ENCODE data around the gene GDF10. TPM values are rescaled to one million over a fixed set of nuclear protein-coding genes. Genes with fewer than 3 reads are reported as not detected.

Gene GDF10
- total RNA-seq, 2 experiments from 2014 or later = 0.30 to 0.32 TPM

DNA sequence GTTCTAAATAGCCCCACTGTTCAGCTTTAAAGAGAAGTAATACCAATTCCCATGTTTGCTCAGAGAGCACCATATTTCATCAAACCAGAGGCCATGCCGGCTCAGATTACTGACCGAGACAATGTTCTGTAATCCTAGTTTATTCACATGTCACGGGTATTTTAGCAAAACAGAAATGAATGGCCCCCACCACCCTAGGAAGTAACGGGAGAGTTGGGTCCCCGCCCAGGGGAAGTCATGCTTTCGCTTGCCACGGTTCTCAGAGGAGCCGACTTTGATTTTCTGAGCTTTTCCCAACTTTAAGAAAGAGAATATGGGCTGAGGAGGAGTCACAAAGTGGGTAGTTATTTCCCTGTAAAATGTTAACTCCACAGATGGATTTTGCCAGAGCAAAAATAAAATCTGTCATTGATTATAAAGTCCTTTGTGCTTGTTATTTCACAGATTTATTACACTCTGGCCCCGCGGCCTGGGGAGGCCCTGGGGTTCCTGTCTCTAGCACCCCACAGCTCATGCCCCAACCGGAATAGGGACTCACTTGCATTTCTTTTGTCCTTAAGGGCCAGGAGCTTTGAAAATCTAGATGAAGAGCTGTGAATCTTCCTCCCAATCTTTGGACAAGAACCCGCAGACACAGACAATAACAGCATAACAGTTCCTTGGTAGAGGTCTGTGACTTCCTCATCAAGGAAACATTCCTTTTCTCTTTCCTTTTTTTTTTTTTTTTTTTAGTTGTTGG is 3.7 kb upstream of the GDF10 start:
- Mint-ChIP-seq H3K27ac (no peak overlapping the region), H3K36me3 (ENCODE audit: low read depth) (no peaks in the 10 kb centered on the region), H3K4me1 (peaks cover 10% of the 10 kb centered on the region), H3K27me3 (peaks cover 8% of the 10 kb centered on the region), H3K4me3 (no peak overlapping the region), H3K9me3 (ENCODE audit: low read depth) (no peaks in the 10 kb centered on the region)
- no peak for ATAC-seq
- DNase-seq = no peak
- CTCF ChIA-PET = interaction anchor here (1.5 to 3.6 kb wide), 2 partner anchors 16 to 249 kb away, joined by 6 to 11 read pairs; no protein-coding TSS in a partner anchor
- intact Hi-C loops (cut with DNase I, micrococcal nuclease) = no loop called here
- POLR2A ChIA-PET = no interaction called here

DNA sequence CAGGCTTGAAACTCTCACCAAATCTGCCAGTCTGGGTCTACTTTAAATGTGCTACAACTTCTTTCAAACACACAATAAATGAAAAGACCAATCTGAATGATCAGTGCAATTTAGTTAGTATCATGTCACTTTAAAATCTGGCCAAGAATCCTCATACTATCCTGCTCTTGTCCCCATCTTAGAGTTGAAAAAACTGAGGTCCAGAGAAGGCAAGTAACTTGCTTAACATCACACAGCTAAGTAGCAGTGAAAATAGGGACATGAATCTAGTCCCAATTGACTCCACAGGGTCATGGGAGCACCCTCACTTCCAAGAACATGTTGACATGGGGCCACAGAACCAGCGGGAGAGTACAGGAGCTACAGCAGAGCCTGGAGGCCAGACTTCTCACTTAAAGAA is 3.1 kb upstream of the GDF10 start:
- no peaks in the 10 kb centered on the region for H3K36me3 Mint-ChIP-seq (ENCODE audit: low read depth)
- H3K27ac Mint-ChIP-seq = no peak overlapping the region
- POLR2A ChIA-PET = no interaction called here
- peaks cover 8% of the 10 kb centered on the region for H3K27me3 Mint-ChIP-seq
- no peaks in the 10 kb centered on the region for H3K9me3 Mint-ChIP-seq (ENCODE audit: low read depth)
- intact Hi-C loops (cut with DNase I, micrococcal nuclease) = no loop called here
- no peak overlapping the region for H3K4me3 Mint-ChIP-seq
- no peak for ATAC-seq
- CTCF ChIA-PET = interaction anchor here (0.7 to 3.6 kb wide), 3 partner anchors 15 to 249 kb away, joined by 3 to 11 read pairs (median 6); no protein-coding TSS in a partner anchor
- peaks cover 10% of the 10 kb centered on the region for H3K4me1 Mint-ChIP-seq
- no peak for DNase-seq

DNA sequence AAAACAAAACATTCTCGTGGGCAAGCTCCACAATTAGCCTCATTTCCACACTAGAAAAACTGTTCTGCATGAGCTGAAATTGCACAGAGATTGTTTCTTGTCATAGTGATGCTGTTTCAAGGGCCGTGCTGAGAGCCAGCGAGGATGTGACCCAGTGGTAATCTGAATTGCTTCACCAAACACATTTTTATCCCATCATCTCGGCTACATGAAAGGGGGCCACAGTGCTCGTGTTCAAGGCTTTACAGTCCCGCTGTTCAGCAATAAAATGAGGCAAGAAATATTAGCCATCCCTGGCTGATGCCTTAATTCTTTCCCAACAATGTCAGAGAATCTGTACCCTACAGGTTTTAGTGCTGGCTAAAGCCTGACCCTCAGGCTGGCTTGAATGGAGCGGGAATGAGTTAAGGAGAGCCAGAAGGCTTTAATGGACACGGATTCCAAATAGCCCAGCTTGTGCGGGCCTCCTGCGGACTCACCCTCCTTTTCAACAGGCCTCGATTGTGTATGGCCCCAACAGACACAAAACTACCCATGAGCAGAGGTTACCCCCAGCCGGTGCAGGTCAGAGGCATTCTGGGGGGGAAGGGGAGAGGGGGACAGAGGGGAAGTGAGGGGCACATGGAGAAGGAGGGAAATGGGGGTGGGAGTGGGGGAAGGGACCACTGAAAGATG is 2.0 kb upstream of the GDF10 start:
- no peaks in the 10 kb centered on the region for H3K9me3 Mint-ChIP-seq (ENCODE audit: low read depth)
- H3K4me1 Mint-ChIP-seq = peaks cover 13% of the 10 kb centered on the region
- H3K27ac Mint-ChIP-seq = no peak overlapping the region
- intact Hi-C loops (cut with DNase I, micrococcal nuclease) = no loop called here
- CTCF ChIA-PET = interaction anchor here (0.8 to 3.6 kb wide), 6 partner anchors 11 to 273 kb away, joined by 3 to 11 read pairs (median 5); no protein-coding TSS in a partner anchor
- peaks cover 8% of the 10 kb centered on the region for H3K27me3 Mint-ChIP-seq
- DNase-seq = no peak
- ATAC-seq = no peak
- POLR2A ChIA-PET = interaction anchor here (0.7 kb wide), 1 partner anchor 12 kb away, joined by 3 read pairs; no protein-coding TSS in a partner anchor
- H3K36me3 Mint-ChIP-seq (ENCODE audit: low read depth) = no peaks in the 10 kb centered on the region
- H3K4me3 Mint-ChIP-seq = no peak overlapping the region

DNA sequence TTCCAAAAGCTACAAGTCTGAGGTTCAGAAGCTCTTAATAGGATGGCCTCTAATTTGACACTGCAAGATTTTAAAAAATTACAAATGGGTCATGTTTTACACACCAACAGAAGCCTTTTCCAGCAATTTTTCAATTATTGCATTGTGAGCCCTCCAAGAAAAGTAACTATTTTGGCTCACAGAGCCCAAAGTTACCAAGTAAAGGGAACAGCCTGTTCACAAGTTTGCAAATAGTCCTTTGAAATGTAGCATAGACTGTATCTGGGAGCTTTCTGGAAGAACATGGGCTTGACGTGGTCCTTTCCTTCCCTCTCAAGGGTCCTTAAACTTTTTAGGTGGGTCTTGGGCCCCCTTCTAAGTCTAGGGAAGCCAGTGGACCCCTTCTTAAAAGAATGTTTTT is 1.3 kb upstream of the GDF10 start:
- Mint-ChIP-seq H3K27ac (no peak overlapping the region), H3K27me3 (peaks cover 8% of the 10 kb centered on the region), H3K4me1 (peaks cover 13% of the 10 kb centered on the region), H3K9me3 (ENCODE audit: low read depth) (no peaks in the 10 kb centered on the region), H3K4me3 (no peak overlapping the region), H3K36me3 (ENCODE audit: low read depth) (no peaks in the 10 kb centered on the region)
- ChIA-PET POLR2A (interaction anchor here (0.7 kb wide), 1 partner anchor 13 kb away, joined by 3 read pairs; no protein-coding TSS in a partner anchor), CTCF (interaction anchor here (0.8 to 3.6 kb wide), 3 partner anchors 12 to 76 kb away, joined by 3 to 11 read pairs (median 4); no protein-coding TSS in a partner anchor)
- ATAC-seq (no peak), DNase-seq (no peak)
- intact Hi-C loops (cut with DNase I, micrococcal nuclease) = no loop called here

DNA sequence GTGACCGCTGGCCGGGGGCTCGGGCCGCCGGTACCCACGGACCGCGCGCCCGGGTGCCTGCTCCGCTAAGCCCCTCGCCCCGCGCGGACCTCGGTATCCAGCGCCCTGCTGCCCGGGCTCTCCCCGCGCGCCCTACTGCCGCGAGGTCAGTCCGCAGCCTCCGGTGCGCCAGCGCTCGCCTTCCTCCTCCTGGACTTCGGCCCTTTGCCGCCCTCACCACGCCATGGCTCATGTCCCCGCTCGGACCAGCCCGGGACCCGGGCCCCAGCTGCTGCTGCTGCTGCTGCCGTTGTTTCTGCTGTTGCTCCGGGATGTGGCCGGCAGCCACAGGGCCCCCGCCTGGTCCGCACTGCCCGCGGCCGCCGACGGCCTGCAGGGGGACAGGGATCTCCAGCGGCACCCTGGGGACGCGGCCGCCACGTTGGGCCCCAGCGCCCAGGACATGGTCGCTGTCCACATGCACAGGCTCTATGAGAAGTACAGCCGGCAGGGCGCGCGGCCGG is 483 bp downstream of the GDF10 start:
- intact Hi-C loops (cut with DNase I, micrococcal nuclease) = loop anchor here in 1 of 2 experiments (10.0 kb wide), 1 partner anchor 96 kb away; no protein-coding TSS in a partner anchor
- DNase-seq (no peak), ATAC-seq (peak; percentile 10)
- Mint-ChIP-seq H3K36me3 (ENCODE audit: low read depth) (no peaks in the 10 kb centered on the region), H3K4me3 (peak overlapping the region; percentile 60), H3K27me3 (peaks cover 8% of the 10 kb centered on the region), H3K27ac (no peak overlapping the region), H3K9me3 (ENCODE audit: low read depth) (no peaks in the 10 kb centered on the region), H3K4me1 (peaks cover 13% of the 10 kb centered on the region)
- POLR2A ChIA-PET = no interaction called here
- CTCF ChIA-PET = interaction anchor here (0.7 to 1.4 kb wide), 3 partner anchors 11 to 82 kb away, joined by 3 read pairs; no protein-coding TSS in a partner anchor

DNA sequence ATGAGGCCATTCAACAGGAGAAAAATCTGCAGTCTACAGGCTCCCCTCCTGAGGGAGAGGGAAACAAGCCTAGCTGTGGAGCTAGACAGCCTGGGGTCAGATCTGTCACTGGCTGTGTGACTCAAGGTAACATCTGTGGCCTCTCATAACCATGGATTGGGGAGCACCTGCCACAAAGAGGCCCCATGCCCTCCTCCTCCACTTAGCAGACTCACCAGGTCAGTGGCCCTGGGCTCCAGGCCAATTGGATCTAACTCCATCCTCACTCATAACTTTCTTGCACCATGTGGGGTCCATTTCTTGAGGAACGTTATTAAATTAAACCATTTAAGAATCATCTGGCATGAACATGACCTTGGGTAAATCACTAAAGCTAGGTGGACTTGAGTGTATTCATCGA is 1.8 kb downstream of the GDF10 start:
- no peak overlapping the region for H3K27ac Mint-ChIP-seq
- ATAC-seq = no peak
- intact Hi-C loops (cut with DNase I, micrococcal nuclease) = loop anchor here in 1 of 2 experiments (10.0 kb wide), 1 partner anchor 97 kb away; no protein-coding TSS in a partner anchor
- no peak for DNase-seq
- no peak overlapping the region for H3K4me3 Mint-ChIP-seq
- H3K36me3 Mint-ChIP-seq (ENCODE audit: low read depth) = no peaks in the 10 kb centered on the region
- POLR2A ChIA-PET = no interaction called here
- H3K4me1 Mint-ChIP-seq = peaks cover 19% of the 10 kb centered on the region
- H3K27me3 Mint-ChIP-seq = peaks cover 8% of the 10 kb centered on the region
- H3K9me3 Mint-ChIP-seq (ENCODE audit: low read depth) = no peaks in the 10 kb centered on the region
- CTCF ChIA-PET = interaction anchor here (0.8 to 1.4 kb wide), 2 partner anchors 10 to 277 kb away, joined by 3 read pairs; no protein-coding TSS in a partner anchor

DNA sequence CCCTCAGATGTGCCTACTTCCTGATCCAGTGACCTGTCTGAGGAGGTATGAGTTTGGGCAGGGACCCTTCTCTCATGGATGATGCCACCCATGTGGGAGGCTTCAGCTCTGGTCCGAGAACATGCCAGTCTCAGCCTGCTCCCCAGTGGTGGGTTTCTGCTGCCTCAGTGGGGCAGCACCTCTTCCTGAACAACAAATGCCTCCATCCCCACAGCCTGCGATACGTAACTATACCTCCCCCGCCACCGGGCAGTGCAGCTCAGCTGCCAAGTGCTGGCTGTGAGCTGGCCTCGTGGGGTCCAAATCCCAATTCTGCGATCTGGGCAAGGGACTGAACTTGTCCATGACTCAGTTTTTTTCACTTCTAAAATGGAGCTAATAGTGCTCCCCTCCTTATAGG is 3.1 kb downstream of the GDF10 start:
- no peak for DNase-seq
- intact Hi-C loops (cut with DNase I, micrococcal nuclease) = loop anchor here in 1 of 2 experiments (10.0 kb wide), 1 partner anchor 98 kb away; no protein-coding TSS in a partner anchor
- CTCF ChIA-PET = interaction anchor here (0.8 to 1.5 kb wide), 3 partner anchors 10 to 301 kb away, joined by 3 to 10 read pairs (median 4); no protein-coding TSS in a partner anchor
- Mint-ChIP-seq H3K9me3 (ENCODE audit: low read depth) (no peaks in the 10 kb centered on the region), H3K27me3 (peaks cover 8% of the 10 kb centered on the region), H3K36me3 (ENCODE audit: low read depth) (no peaks in the 10 kb centered on the region), H3K4me1 (peaks cover 24% of the 10 kb centered on the region), H3K4me3 (no peak overlapping the region), H3K27ac (no peak overlapping the region)
- POLR2A ChIA-PET = no interaction called here
- no peak for ATAC-seq

DNA sequence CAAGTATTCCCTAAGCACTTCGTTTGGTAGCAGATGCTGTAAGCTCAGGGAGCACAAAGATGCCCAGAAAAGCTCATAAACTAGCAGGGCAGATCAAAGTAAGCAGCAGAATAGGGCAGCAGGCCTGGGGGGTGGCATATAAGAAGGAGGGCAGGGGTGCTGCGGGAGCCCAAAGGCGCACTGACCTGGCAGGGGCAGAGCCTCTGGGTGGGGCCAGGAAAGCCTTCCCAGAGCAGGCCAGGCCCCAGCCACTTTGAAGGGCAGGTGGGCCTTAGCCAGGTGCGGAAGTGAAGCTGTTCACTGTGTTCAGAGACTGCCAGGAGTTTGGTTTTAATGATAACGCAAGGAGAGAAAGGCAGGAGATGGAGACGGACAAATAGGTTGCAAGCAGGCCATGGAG is 3.9 kb downstream of the GDF10 start:
- H3K4me1 Mint-ChIP-seq = peaks cover 24% of the 10 kb centered on the region
- peaks cover 8% of the 10 kb centered on the region for H3K27me3 Mint-ChIP-seq
- CTCF ChIA-PET = interaction anchor here (1.3 to 1.5 kb wide), 2 partner anchors 9 to 256 kb away, joined by 4 to 10 read pairs; no protein-coding TSS in a partner anchor
- H3K27ac Mint-ChIP-seq = no peak overlapping the region
- POLR2A ChIA-PET = no interaction called here
- intact Hi-C loops (cut with DNase I, micrococcal nuclease) = loop anchor here in 1 of 2 experiments (10.0 kb wide), 1 partner anchor 99 kb away; no protein-coding TSS in a partner anchor
- H3K36me3 Mint-ChIP-seq (ENCODE audit: low read depth) = no peaks in the 10 kb centered on the region
- ATAC-seq (no peak), DNase-seq (no peak)
- no peaks in the 10 kb centered on the region for H3K9me3 Mint-ChIP-seq (ENCODE audit: low read depth)
- no peak overlapping the region for H3K4me3 Mint-ChIP-seq

DNA sequence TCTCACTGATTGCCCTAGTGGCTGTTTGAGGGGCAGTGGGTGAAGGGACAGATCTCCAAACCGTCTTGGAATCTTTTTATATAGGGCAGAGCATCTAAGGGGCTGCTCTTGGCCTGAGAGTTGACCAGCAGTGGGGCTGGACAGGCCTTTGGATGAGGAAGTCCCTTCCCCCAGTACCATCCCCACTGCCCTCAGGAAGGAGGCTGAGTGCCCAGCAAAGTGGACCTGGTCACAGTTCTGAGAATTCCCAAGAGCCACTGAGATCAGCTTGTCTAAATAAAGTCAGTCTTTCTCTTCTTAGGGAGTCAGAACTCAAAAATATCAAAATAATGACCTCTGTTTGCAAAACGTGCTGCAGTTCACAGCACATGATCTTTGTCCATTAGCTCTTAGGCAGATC is 5.6 kb downstream of the GDF10 start:
- ATAC-seq = no peak
- intact Hi-C loops (cut with DNase I, micrococcal nuclease) = loop anchor here in 1 of 2 experiments (10.0 kb wide), 1 partner anchor 101 kb away; no protein-coding TSS in a partner anchor
- Mint-ChIP-seq H3K4me3 (no peak overlapping the region), H3K9me3 (ENCODE audit: low read depth) (no peaks in the 10 kb centered on the region), H3K4me1 (peaks cover 18% of the 10 kb centered on the region), H3K36me3 (ENCODE audit: low read depth) (no peaks in the 10 kb centered on the region), H3K27ac (no peak overlapping the region), H3K27me3 (peaks cover 4% of the 10 kb centered on the region)
- ChIA-PET CTCF (interaction anchor here (0.9 to 1.5 kb wide), 3 partner anchors 9 to 281 kb away, joined by 3 read pairs; no protein-coding TSS in a partner anchor), POLR2A (no interaction called here)
- DNase-seq = no peak

DNA sequence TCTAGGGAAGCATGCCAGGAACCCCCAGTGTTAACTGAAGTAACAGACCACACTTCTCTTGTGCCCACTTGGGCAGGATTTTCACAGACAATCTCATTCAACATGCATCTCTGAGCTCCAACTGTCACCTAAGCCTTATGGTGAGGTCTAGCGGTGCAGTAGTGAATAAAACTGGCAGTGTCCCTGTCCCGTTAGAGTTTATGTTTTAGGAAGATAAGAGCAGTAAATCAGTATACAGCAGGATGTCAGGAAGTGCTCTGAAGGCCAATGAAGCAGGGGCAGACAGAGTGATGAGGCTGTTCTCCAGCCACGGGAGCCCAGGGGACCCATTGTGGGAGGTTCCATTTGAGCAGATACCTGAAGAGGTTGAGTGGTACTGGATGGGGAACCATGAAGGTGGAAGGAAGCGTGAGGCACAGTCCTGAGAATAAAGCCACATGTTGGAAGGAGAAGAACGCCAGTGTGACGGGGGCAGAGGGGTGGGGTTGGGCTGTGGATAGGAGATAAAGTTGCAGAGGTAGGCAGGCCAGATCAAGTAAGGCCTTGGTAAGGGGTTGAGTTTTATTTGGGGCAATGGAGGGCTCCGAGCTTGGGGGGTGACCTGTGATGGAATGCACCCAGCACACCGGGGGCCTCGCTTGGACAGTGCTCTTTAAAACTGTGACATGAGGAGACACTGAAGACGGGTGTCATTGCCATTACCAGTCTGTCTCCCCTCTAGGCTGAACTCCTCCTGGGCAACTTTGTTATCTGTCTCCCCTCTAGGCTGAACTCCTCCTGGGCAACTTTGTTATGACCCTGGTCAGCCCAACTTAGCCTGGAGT is 6.6 kb downstream of the GDF10 start:
- peaks cover 25% of the 10 kb centered on the region for H3K4me1 Mint-ChIP-seq

More for the DNA sequence above, 6.6 kb downstream of the GDF10 start:
- no peak overlapping the region for H3K4me3 Mint-ChIP-seq
- POLR2A ChIA-PET = no interaction called here
- CTCF ChIA-PET = interaction anchor here (0.6 to 1.5 kb wide), 6 partner anchors 8 to 282 kb away, joined by 3 to 6 read pairs (median 3); no protein-coding TSS in a partner anchor
- H3K27ac Mint-ChIP-seq = no peak overlapping the region
- no peaks in the 10 kb centered on the region for H3K27me3 Mint-ChIP-seq
- no peaks in the 10 kb centered on the region for H3K36me3 Mint-ChIP-seq (ENCODE audit: low read depth)
- DNase-seq (no peak), ATAC-seq (no peak)
- no peaks in the 10 kb centered on the region for H3K9me3 Mint-ChIP-seq (ENCODE audit: low read depth)
- intact Hi-C loops (cut with DNase I, micrococcal nuclease) = loop anchor here in 1 of 2 experiments (10.0 kb wide), 1 partner anchor 102 kb away; no protein-coding TSS in a partner anchor

All from activated CD4-positive, alpha-beta T cell treated with anti-CD3 and anti-CD28 coated beads for 36 hours (primary cell).